ENCODE results near the gene ATP2B3.

GRCh38 chrX:153608376-153608775 lies 90.9 kb downstream of the ATP2B3 start:
- TF ChIP-seq CTCF (IDR thresholded peaks at IDR 0.05) (no peak), POLR2A (IDR thresholded peaks at IDR 0.05) (no peak)
